ENCODE data around the gene FAM237A.

Gene FAM237A

DNA sequence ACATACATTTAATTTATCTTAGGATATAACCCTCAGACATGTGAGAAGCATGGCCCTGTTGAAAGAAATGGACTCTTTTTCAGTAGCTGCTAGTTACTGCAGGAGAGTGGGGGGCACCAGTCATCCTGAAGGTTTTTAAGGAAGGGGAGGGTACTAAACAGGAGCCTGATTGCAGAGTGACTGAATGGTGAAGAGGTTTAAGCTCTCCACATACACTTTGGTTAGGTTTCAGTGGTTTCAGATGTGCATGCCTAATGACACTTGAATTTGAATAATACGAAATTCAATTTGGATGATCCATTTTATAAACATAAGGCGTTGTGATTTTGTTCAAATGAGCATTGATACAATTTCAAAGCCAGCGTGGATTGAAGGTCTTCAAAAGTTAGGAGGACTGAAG, 10.9 kb upstream of the FAM237A start:
- Histone ChIP-seq H2BK15ac (ENCODE audit: low read depth, poor library complexity, severe bottlenecking) (no peak overlapping the region), H3K9me3 (ENCODE audit: control insufficient read depth, low read length) (no peaks in the 10 kb centered on the region), H4K8ac (ENCODE audit: low read length) (no peak overlapping the region), H3K4ac (ENCODE audit: low read depth in 1 of 2, low read length in 2 of 2) (no peak overlapping the region), H3K79me1 (replicated peaks; ENCODE audit: low read length, poor library complexity, severe bottlenecking) (no peaks in the 10 kb centered on the region), H2BK12ac (ENCODE audit: low read length in 2 of 2) (no peak overlapping the region), H3K4me1 (ENCODE audit: control insufficient read depth, insufficient read depth, low read depth, low read length) (no peaks in the 10 kb centered on the region), H3K36me3 (ENCODE audit: control insufficient read depth in 1 of 2, insufficient read depth in 2 of 2, low read depth in 1 of 2, low read length in 2 of 2) (no peaks in the 10 kb centered on the region), H3K4me2 (ENCODE audit: low read length, poor library complexity, severe bottlenecking) (no peak overlapping the region), H2AFZ (ENCODE audit: low read depth, low read length) (no peak overlapping the region), H2AK5ac (ENCODE audit: low read length, severe bottlenecking) (no peak overlapping the region), H3K4me3 (ENCODE audit: insufficient read depth in 1 of 2, low read depth in 1 of 2, low read length in 2 of 2) (no peak overlapping the region), H3K27ac (ENCODE audit: low read length, poor library complexity, severe bottlenecking) (no peak overlapping the region), H2BK5ac (ENCODE audit: low read depth, low read length, poor library complexity, severe bottlenecking) (no peak overlapping the region), H4K91ac (ENCODE audit: low read length) (no peak overlapping the region), H3K27me3 (ENCODE audit: control insufficient read depth in 1 of 2, insufficient read depth in 1 of 2, low read length in 2 of 2) (no peaks in the 10 kb centered on the region), H3K18ac (ENCODE audit: low read depth in 1 of 2, low read length in 2 of 2) (no peak overlapping the region), H3K23ac (ENCODE audit: low read length in 2 of 2) (no peak overlapping the region), H3K9ac (ENCODE audit: low read length) (no peak overlapping the region), H2BK120ac (ENCODE audit: low read depth, low read length) (no peak overlapping the region), H3K14ac (ENCODE audit: low read length in 2 of 2) (no peak overlapping the region)
- 59% methylated on average over 3 of the region's 3 CpGs for WGBS
- no peak for DNase-seq

DNA sequence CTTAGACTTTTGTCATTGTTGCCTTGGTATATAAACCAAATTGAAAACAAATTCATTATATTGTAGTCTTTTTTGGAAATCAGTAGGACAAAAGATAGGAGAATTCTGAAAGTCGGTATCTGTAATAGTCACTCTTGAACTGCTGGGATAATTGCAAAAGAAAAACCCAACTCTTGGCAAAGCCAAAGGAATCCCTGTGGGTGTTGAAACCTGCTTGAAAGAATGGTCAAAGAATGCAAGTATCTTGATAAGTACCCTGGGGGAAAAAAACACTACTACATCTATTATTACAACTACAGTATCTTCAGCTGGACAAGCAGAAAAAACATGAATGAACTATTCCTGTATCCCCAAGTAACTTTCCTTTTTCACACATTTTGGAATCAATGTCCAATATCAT, 7.3 kb upstream of the FAM237A start:
- H3K9ac ChIP-seq (ENCODE audit: low read length): no peak overlapping the region
- no peak overlapping the region for H3K27ac ChIP-seq (ENCODE audit: low read length, poor library complexity, severe bottlenecking)
- peaks cover 0 to 4% of the 10 kb centered on the region in 2 experiments for H3K27me3 ChIP-seq (ENCODE audit: control insufficient read depth in 1 of 2, insufficient read depth in 1 of 2, low read length in 2 of 2)
- H4K91ac ChIP-seq (ENCODE audit: low read length): no peak overlapping the region
- no peak overlapping the region for H3K4me2 ChIP-seq (ENCODE audit: low read length, poor library complexity, severe bottlenecking)
- H3K18ac ChIP-seq (ENCODE audit: low read depth in 1 of 2, low read length in 2 of 2): no peak overlapping the region
- no peak overlapping the region for H3K4ac ChIP-seq (ENCODE audit: low read depth in 1 of 2, low read length in 2 of 2)
- no peak overlapping the region for H4K8ac ChIP-seq (ENCODE audit: low read length)
- WGBS: 88% methylated on average over 1 of the region's 1 CpG
- no peak for DNase-seq
- no peak overlapping the region for H2AFZ ChIP-seq (ENCODE audit: low read depth, low read length)
- H3K4me3 ChIP-seq (ENCODE audit: insufficient read depth in 1 of 2, low read depth in 1 of 2, low read length in 2 of 2): no peak overlapping the region
- no peak overlapping the region for H2BK12ac ChIP-seq (ENCODE audit: low read length in 2 of 2)
- no peaks in the 10 kb centered on the region for H3K36me3 ChIP-seq (ENCODE audit: control insufficient read depth in 1 of 2, insufficient read depth in 2 of 2, low read depth in 1 of 2, low read length in 2 of 2)
- no peaks in the 10 kb centered on the region for H3K79me1 ChIP-seq (replicated peaks; ENCODE audit: low read length, poor library complexity, severe bottlenecking)
- no peak overlapping the region for H3K14ac ChIP-seq (ENCODE audit: low read length in 2 of 2)
- H2BK5ac ChIP-seq (ENCODE audit: low read depth, low read length, poor library complexity, severe bottlenecking): no peak overlapping the region
- no peak overlapping the region for H2BK15ac ChIP-seq (ENCODE audit: low read depth, poor library complexity, severe bottlenecking)
- no peaks in the 10 kb centered on the region for H3K4me1 ChIP-seq (ENCODE audit: control insufficient read depth, insufficient read depth, low read depth, low read length)
- no peaks in the 10 kb centered on the region for H3K9me3 ChIP-seq (ENCODE audit: control insufficient read depth, low read length)
- no peak overlapping the region for H3K23ac ChIP-seq (ENCODE audit: low read length in 2 of 2)
- no peak overlapping the region for H2BK120ac ChIP-seq (ENCODE audit: low read depth, low read length)
- no peak overlapping the region for H2AK5ac ChIP-seq (ENCODE audit: low read length, severe bottlenecking)

DNA sequence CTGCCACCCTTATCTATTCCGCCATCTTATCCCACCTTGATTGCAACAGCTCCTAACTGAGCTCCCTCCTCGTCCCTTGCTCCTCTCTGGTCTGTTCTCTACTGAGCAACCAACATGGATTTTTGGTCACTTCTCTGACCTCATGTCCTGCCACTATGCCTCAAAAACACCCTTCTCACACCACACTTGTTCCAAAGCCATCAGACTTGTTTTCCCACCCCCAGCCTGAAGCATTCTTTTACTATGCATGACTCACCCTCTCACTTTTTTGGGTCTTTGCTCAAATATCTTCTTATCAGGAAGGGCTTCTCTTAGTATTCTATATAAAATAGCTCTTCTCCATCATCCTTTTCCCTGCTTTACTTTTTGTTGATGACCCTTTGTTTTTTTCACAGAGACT, 2.7 kb upstream of the FAM237A start:
- no peak overlapping the region for H3K23ac ChIP-seq (ENCODE audit: low read length in 2 of 2)

DNA sequence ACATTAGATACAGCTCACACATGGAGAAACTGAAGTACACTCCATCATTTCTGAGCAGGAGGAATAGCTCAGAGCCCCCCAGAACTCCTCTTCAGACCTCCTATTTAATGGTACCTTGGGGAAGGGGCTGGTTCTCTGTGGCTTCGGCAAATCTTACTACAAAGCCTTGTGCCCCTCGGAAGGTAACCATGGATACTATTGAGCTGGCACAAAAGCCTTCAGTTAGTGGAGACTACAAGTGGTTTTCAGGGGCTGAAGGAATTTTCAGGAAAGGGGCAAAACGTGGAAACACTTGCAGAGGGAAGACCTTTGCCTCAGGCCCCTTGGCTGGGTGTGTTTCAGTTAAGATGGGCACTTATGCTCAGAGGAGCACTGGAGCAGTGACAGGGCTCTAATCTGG, 1.1 kb upstream of the FAM237A start:
- Histone ChIP-seq H3K23ac (ENCODE audit: low read length in 2 of 2) (no peak overlapping the region), H3K4me2 (ENCODE audit: low read length, poor library complexity, severe bottlenecking) (no peak overlapping the region), H3K4me1 (ENCODE audit: control insufficient read depth, insufficient read depth, low read depth, low read length) (peaks cover 6% of the 10 kb centered on the region), H2AK5ac (ENCODE audit: low read length, severe bottlenecking) (no peak overlapping the region), H2BK120ac (ENCODE audit: low read depth, low read length) (no peak overlapping the region), H2BK15ac (ENCODE audit: low read depth, poor library complexity, severe bottlenecking) (no peak overlapping the region), H3K27me3 (ENCODE audit: control insufficient read depth in 1 of 2, insufficient read depth in 1 of 2, low read length in 2 of 2) (peaks cover 22 to 25% of the 10 kb centered on the region in 2 experiments), H3K4ac (ENCODE audit: low read depth in 1 of 2, low read length in 2 of 2) (no peak overlapping the region), H3K9ac (ENCODE audit: low read length) (no peak overlapping the region), H3K18ac (ENCODE audit: low read depth in 1 of 2, low read length in 2 of 2) (no peak overlapping the region), H2AFZ (ENCODE audit: low read depth, low read length) (no peak overlapping the region), H2BK12ac (ENCODE audit: low read length in 2 of 2) (no peak overlapping the region), H4K8ac (ENCODE audit: low read length) (no peak overlapping the region), H3K9me3 (ENCODE audit: control insufficient read depth, low read length) (peaks cover 8% of the 10 kb centered on the region), H3K27ac (ENCODE audit: low read length, poor library complexity, severe bottlenecking) (no peak overlapping the region), H3K36me3 (ENCODE audit: control insufficient read depth in 1 of 2, insufficient read depth in 2 of 2, low read depth in 1 of 2, low read length in 2 of 2) (no peaks in the 10 kb centered on the region), H4K91ac (ENCODE audit: low read length) (no peak overlapping the region), H3K79me1 (replicated peaks; ENCODE audit: low read length, poor library complexity, severe bottlenecking) (no peaks in the 10 kb centered on the region), H3K4me3 (ENCODE audit: insufficient read depth in 1 of 2, low read depth in 1 of 2, low read length in 2 of 2) (no peak overlapping the region), H2BK5ac (ENCODE audit: low read depth, low read length, poor library complexity, severe bottlenecking) (no peak overlapping the region), H3K14ac (ENCODE audit: low read length in 2 of 2) (no peak overlapping the region)
- 56% methylated on average over 3 of the region's 3 CpGs for WGBS
- DNase-seq: no peak

More for the DNA sequence above, 2.7 kb upstream of the FAM237A start:
- Histone ChIP-seq H3K79me1 (replicated peaks; ENCODE audit: low read length, poor library complexity, severe bottlenecking) (no peaks in the 10 kb centered on the region), H2AK5ac (ENCODE audit: low read length, severe bottlenecking) (no peak overlapping the region), H4K91ac (ENCODE audit: low read length) (no peak overlapping the region), H2BK120ac (ENCODE audit: low read depth, low read length) (no peak overlapping the region), H3K4me3 (ENCODE audit: insufficient read depth in 1 of 2, low read depth in 1 of 2, low read length in 2 of 2) (no peak overlapping the region), H2BK15ac (ENCODE audit: low read depth, poor library complexity, severe bottlenecking) (no peak overlapping the region), H3K4ac (ENCODE audit: low read depth in 1 of 2, low read length in 2 of 2) (no peak overlapping the region), H2BK12ac (ENCODE audit: low read length in 2 of 2) (no peak overlapping the region), H3K9ac (ENCODE audit: low read length) (no peak overlapping the region), H2BK5ac (ENCODE audit: low read depth, low read length, poor library complexity, severe bottlenecking) (no peak overlapping the region), H3K27me3 (ENCODE audit: control insufficient read depth in 1 of 2, insufficient read depth in 1 of 2, low read length in 2 of 2) (peaks cover 22 to 25% of the 10 kb centered on the region in 2 experiments), H3K9me3 (ENCODE audit: control insufficient read depth, low read length) (peaks cover 8% of the 10 kb centered on the region), H4K8ac (ENCODE audit: low read length) (no peak overlapping the region), H3K4me1 (ENCODE audit: control insufficient read depth, insufficient read depth, low read depth, low read length) (peaks cover 6% of the 10 kb centered on the region), H3K14ac (ENCODE audit: low read length in 2 of 2) (no peak overlapping the region), H3K18ac (ENCODE audit: low read depth in 1 of 2, low read length in 2 of 2) (no peak overlapping the region), H2AFZ (ENCODE audit: low read depth, low read length) (no peak overlapping the region), H3K27ac (ENCODE audit: low read length, poor library complexity, severe bottlenecking) (no peak overlapping the region), H3K4me2 (ENCODE audit: low read length, poor library complexity, severe bottlenecking) (no peak overlapping the region), H3K36me3 (ENCODE audit: control insufficient read depth in 1 of 2, insufficient read depth in 2 of 2, low read depth in 1 of 2, low read length in 2 of 2) (no peaks in the 10 kb centered on the region)
- no peak for DNase-seq
- 16% methylated on average over 2 of the region's 2 CpGs for WGBS
